GM12891 (cell line): ENCODE data around the gene ALDH1A1.

Experiments
- DNase-seq: peaks from one replicate; pipeline ENCODE4 v3.0.0; 2011; ENCODE audit warnings: low spot score; ENCODE audit not compliant: insufficient read length
- FAIRE-seq: peaks from 2 replicates; lab custom pipeline; 2011; peaks lifted over from hg19 to GRCh38; lab: Jason Lieb, UNC
- PAX5 ChIP-seq: IDR thresholded peaks from 2 replicates; pipeline ENCODE4 v1.6.1; 2011; ENCODE audit warnings: low read length, moderate library complexity, mild to moderate bottlenecking; ENCODE audit not compliant: insufficient read depth, severe bottlenecking
- POLR2A ChIP-seq: IDR thresholded peaks from 2 replicates; pipeline ENCODE4 v1.6.1; 2011; ENCODE audit warnings: low read depth, low read length, control low read depth
- POLR2AphosphoS5 ChIP-seq: IDR thresholded peaks from 2 replicates; pipeline ENCODE4 v1.6.1; 2011; ENCODE audit warnings: low read depth, low read length, control low read depth
- POU2F2 ChIP-seq: IDR thresholded peaks from 2 replicates; pipeline ENCODE4 v1.6.1; 2011; ENCODE audit warnings: low read depth, mild to moderate bottlenecking, control low read depth, low read length, moderate library complexity
- SPI1 ChIP-seq: IDR thresholded peaks from 2 replicates; pipeline ENCODE4 v1.6.1; 2011; ENCODE audit warnings: low read depth, low read length, control low read depth
- TAF1 ChIP-seq: IDR thresholded peaks from 2 replicates; pipeline ENCODE4 v1.6.1; 2011; ENCODE audit warnings: low read depth, low read length, control low read depth

ALDH1A1 gene

GRCh38 chr9:72855890-72856523 is 96.8 kb downstream of the ALDH1A1 start:
- no peak for TF ChIP-seq POU2F2
- TF ChIP-seq SPI1: no peak
- no peak for TF ChIP-seq TAF1
- TF ChIP-seq PAX5: no peak
- no peak for TF ChIP-seq POLR2A
- TF ChIP-seq POLR2AphosphoS5: no peak
- FAIRE-seq (no peak), DNase-seq (no peak)

- DNase-seq: no peak
- FAIRE-seq: no peak
- TF ChIP-seq TAF1 (no peak), SPI1 (no peak), POLR2AphosphoS5 (no peak), POU2F2 (no peak), POLR2A (no peak), PAX5 (no peak)
These were observed 97.5 kb downstream of the ALDH1A1 start for GRCh38 chr9:72855321-72855720.
